OCI-LY1 (cell line): ENCODE results near the gene MED13L.

Experiments used
- H2AFZ ChIP-seq: fragments of 200-600 bp; sonication (generic), shearing (Covaris generic); 2 replicates; pipeline ENCODE4 v1.6.0; 2014; ENCODE audit warnings: antibody characterized with exemption, mild to moderate bottlenecking, low read length
- H3F3A ChIP-seq: fragments of 200-600 bp; sonication (generic), shearing (Covaris generic); 2 replicates; pipeline ENCODE4 v1.6.0; 2014; ENCODE audit warnings: mild to moderate bottlenecking, antibody characterized with exemption, low read length, moderate library complexity; ENCODE audit not compliant: insufficient read depth
- H3K27ac ChIP-seq: fragments of 200-600 bp; sonication (generic); 2 replicates; pipeline ENCODE4 v1.5.1; 2014; ENCODE audit warnings: low read length, mixed run types, mild to moderate bottlenecking, low read depth; ENCODE audit not compliant: poor library complexity, severe bottlenecking
- H3K27me3 ChIP-seq: fragments of 200-600 bp; sonication (generic); 2 replicates; pipeline ENCODE4 v1.6.0; 2014; ENCODE audit warnings: antibody characterized with exemption, mild to moderate bottlenecking, low read length, moderate library complexity; ENCODE audit not compliant: insufficient read depth
- H3K36me3 ChIP-seq: fragments of 200-600 bp; sonication (generic); 2 replicates; pipeline ENCODE4 v1.6.1; 2014; ENCODE audit warnings: mild to moderate bottlenecking, antibody characterized with exemption, low read length, moderate library complexity, mixed read lengths; ENCODE audit not compliant: insufficient read depth
- H3K4me1 ChIP-seq: fragments of 200-600 bp; sonication (generic); 2 replicates; pipeline ENCODE4 v1.5.1; 2014; ENCODE audit warnings: mild to moderate bottlenecking, low read length, moderate library complexity; ENCODE audit not compliant: insufficient read depth, severe bottlenecking
- H3K4me2 ChIP-seq: fragments of 200-600 bp; sonication (generic), shearing (Covaris generic); 2 replicates; pipeline ENCODE4 v1.6.1; 2014; ENCODE audit warnings: low read length
- H3K4me3 ChIP-seq: fragments of 200-600 bp; sonication (generic); 2 replicates; pipeline ENCODE4 v1.5.1; 2014; ENCODE audit warnings: low read length, low read depth, mild to moderate bottlenecking, mixed read lengths; ENCODE audit not compliant: poor library complexity, severe bottlenecking
- H3K79me2 ChIP-seq: fragments of 200-600 bp; shearing (Covaris generic); 2 replicates; pipeline ENCODE4 v1.6.1; 2016; ENCODE audit warnings: mixed run types, low read length, mixed read lengths; ENCODE audit not compliant: insufficient read depth
- H3K9ac ChIP-seq: fragments of 200-600 bp; sonication (generic), shearing (Covaris generic); 2 replicates; pipeline ENCODE4 v1.6.1; 2014; ENCODE audit warnings: mild to moderate bottlenecking, low read length, mixed read lengths
- H3K9me2 ChIP-seq: fragments of 200-600 bp; sonication (generic), shearing (Covaris generic); 2 replicates; pipeline ENCODE4 v1.6.1; 2014; ENCODE audit warnings: low read depth, mild to moderate bottlenecking, low read length, mixed read lengths
- H3K9me3 ChIP-seq: fragments of 200-600 bp; shearing (Covaris generic); 2 replicates; pipeline ENCODE4 v1.6.1; 2014; ENCODE audit warnings: low read length, mixed read lengths
- H4K20me1 ChIP-seq: fragments of 200-600 bp; sonication (generic), shearing (Covaris generic); 2 replicates; pipeline ENCODE4 v1.6.0; 2016; ENCODE audit warnings: mild to moderate bottlenecking, low read length; ENCODE audit not compliant: insufficient read depth
- CTCF ChIP-seq: fragments of 200-600 bp; sonication (generic), shearing (Covaris generic); IDR thresholded peaks from 2 replicates; pipeline ENCODE4 v1.5.1; 2017; ENCODE audit warnings: mild to moderate bottlenecking, antibody characterized with exemption, low read length, moderate library complexity, mixed read lengths
- EZH2 ChIP-seq: fragments of 200-600 bp; sonication (generic), shearing (Covaris generic); IDR thresholded peaks from 2 replicates; pipeline ENCODE4 v1.8.0; 2017; ENCODE audit warnings: borderline replicate concordance, mixed run types, mild to moderate bottlenecking, antibody characterized with exemption, low read length, moderate library complexity, mixed read lengths

Gene MED13L

GRCh38 chr12:116136340-116136739, 141.2 kb downstream of the MED13L start:
- TF ChIP-seq CTCF = no peak
- TF ChIP-seq EZH2 = no peak
- Histone ChIP-seq H3F3A (no peaks in the 10 kb centered on the region), H3K79me2 (no peaks in the 10 kb centered on the region), H3K9me3 (no peaks in the 10 kb centered on the region), H3K27ac (no peak overlapping the region), H3K4me2 (no peak overlapping the region), H3K27me3 (no peaks in the 10 kb centered on the region), H2AFZ (no peak overlapping the region), H3K9ac (no peak overlapping the region), H3K4me1 (peaks cover 4% of the 10 kb centered on the region), H3K36me3 (no peaks in the 10 kb centered on the region), H4K20me1 (no peaks in the 10 kb centered on the region; the same call in none of the 2 replicates), H3K9me2 (no peaks in the 10 kb centered on the region), H3K4me3 (no peak overlapping the region)

- H3K9me3 ChIP-seq = no peaks in the 10 kb centered on the region
- TF ChIP-seq CTCF (no peak), EZH2 (no peak)
Observed at GRCh38 chr12:116135209-116135930, 142.1 kb downstream of the MED13L start.

GRCh38 chr12:116133636-116134214, 143.8 kb downstream of the MED13L start:
- Histone ChIP-seq H3K4me3 (no peak overlapping the region), H3K9me2 (no peaks in the 10 kb centered on the region), H3F3A (no peaks in the 10 kb centered on the region), H3K79me2 (no peaks in the 10 kb centered on the region), H3K4me1 (peaks cover 4% of the 10 kb centered on the region), H3K9ac (no peak overlapping the region), H2AFZ (no peak overlapping the region), H3K4me2 (no peak overlapping the region), H3K9me3 (no peaks in the 10 kb centered on the region), H3K27me3 (no peaks in the 10 kb centered on the region), H3K36me3 (no peaks in the 10 kb centered on the region), H3K27ac (no peak overlapping the region), H4K20me1 (peaks cover 2% of the 10 kb centered on the region; the same call in 1 of the 2 replicates)
- TF ChIP-seq EZH2 = no peak
- no peak for TF ChIP-seq CTCF

More at GRCh38 chr12:116135209-116135930, 142.1 kb downstream of the MED13L start:
- Histone ChIP-seq H3K4me1 (peaks cover 4% of the 10 kb centered on the region), H3K4me3 (no peak overlapping the region), H3K79me2 (no peaks in the 10 kb centered on the region), H3K36me3 (no peaks in the 10 kb centered on the region), H3K27me3 (no peaks in the 10 kb centered on the region), H2AFZ (no peak overlapping the region), H3K9ac (no peak overlapping the region), H3F3A (no peaks in the 10 kb centered on the region), H4K20me1 (no peaks in the 10 kb centered on the region; the same call in none of the 2 replicates), H3K9me2 (no peaks in the 10 kb centered on the region), H3K4me2 (no peak overlapping the region), H3K27ac (no peak overlapping the region)
